SK-N-SH (cell line): ENCODE data around the gene PLK2. TPM values are rescaled to one million over a fixed set of nuclear protein-coding genes. Genes with fewer than 3 reads are reported as not detected.

Source experiments
- CTCF ChIA-PET: fragments of 300-600, 350-600 bp; formaldehyde crosslinking; extraction: SDS; loops from one replicate; lab custom pipeline; 2021; lab: Yijun Ruan, JAX
- POLR2A ChIA-PET: fragments of 350-600 bp; sonication (Branson Sonifier 250); formaldehyde crosslinking; extraction: SDS; loops from one replicate; lab custom pipeline; 2020; ENCODE audit warnings: antibody characterized with exemption, inconsistent platforms; lab: Yijun Ruan, JAX
- DNase-seq: peaks from one replicate; pipeline ENCODE4 v3.0.0; 2012
- H2AFZ ChIP-seq: fragments of 200-600 bp; sonication (generic); 2 replicates; pipeline ENCODE4 v1.8.1; 2016; ENCODE audit warnings: antibody characterized with exemption, mild to moderate bottlenecking, low read depth
- H3F3A ChIP-seq: fragments of 200-600 bp; sonication (generic); replicated peaks from 2 replicates; pipeline ENCODE3; 2016; ENCODE audit warnings: antibody characterized with exemption, mild to moderate bottlenecking; ENCODE audit not compliant: insufficient read depth
- H3K27ac ChIP-seq, 2 experiments: fragments of 200-500 bp in 1 of 2; fragments of 200-600 bp in 1 of 2; sonication (Bioruptor generic) in 1 of 2; sonication (generic), shearing (Covaris generic) in 1 of 2; 2 replicates each; pipeline versions ENCODE4 v1.5.1 to v1.6.1; 2014 to 2016; ENCODE audit warnings: low read depth in 2 of 2, inconsistent platforms in 1 of 2, low read length in 1 of 2, mild to moderate bottlenecking in 1 of 2, mixed read lengths in 1 of 2
- H3K27me3 ChIP-seq: fragments of 200-600 bp; sonication (generic), shearing (Covaris generic); 2 replicates; pipeline ENCODE4 v1.6.1; 2016; ENCODE audit warnings: mixed run types; ENCODE audit not compliant: insufficient read depth
- H3K36me3 ChIP-seq, 2 experiments: fragments of 200-500 bp in 1 of 2; fragments of 200-600 bp in 1 of 2; sonication (Bioruptor generic) in 1 of 2; sonication (generic) in 1 of 2; replicated peaks in 1 of 2; 2 replicates each; pipeline versions ENCODE3 to v1.5.1; 2014 to 2016; ENCODE audit warnings: low read length in 1 of 2, mild to moderate bottlenecking in 1 of 2; ENCODE audit not compliant: insufficient read depth in 2 of 2, control insufficient read depth in 1 of 2
- H3K4me1 ChIP-seq, 2 experiments: fragments of 200-500 bp in 1 of 2; fragments of 200-600 bp in 1 of 2; sonication (Bioruptor generic) in 1 of 2; sonication (generic), shearing (Covaris generic) in 1 of 2; 2 replicates each; pipeline versions ENCODE4 v1.5.1 to v1.6.1; 2014 to 2016; ENCODE audit warnings: low read depth in 1 of 2, low read length in 1 of 2, mixed run types in 1 of 2; ENCODE audit not compliant: insufficient read depth in 2 of 2, control insufficient read depth in 1 of 2
- H3K4me2 ChIP-seq: fragments of 200-600 bp; sonication (generic), shearing (Covaris generic); 2 replicates; pipeline ENCODE4 v1.6.1; 2017; ENCODE audit warnings: mixed run types
- H3K4me3 ChIP-seq, 2 experiments: fragments of 200-500 bp in 1 of 2; fragments of 200-600 bp in 1 of 2; sonication (Bioruptor generic) in 1 of 2; sonication (generic), shearing (Covaris generic) in 1 of 2; 2 replicates each; pipeline versions ENCODE4 v1.5.1 to v1.8.1; 2014 to 2016; ENCODE audit warnings: low read depth in 2 of 2, inconsistent platforms in 1 of 2, low read length in 1 of 2, mild to moderate bottlenecking in 1 of 2, mixed read lengths in 1 of 2, moderate library complexity in 1 of 2
- H3K79me2 ChIP-seq: fragments of 200-600 bp; sonication (generic); 2 replicates; pipeline ENCODE4 v1.8.1; 2017; ENCODE audit warnings: mild to moderate bottlenecking; ENCODE audit not compliant: insufficient read depth
- H3K9ac ChIP-seq: fragments of 200-600 bp; sonication (generic); 2 replicates; pipeline ENCODE4 v1.6.1; 2017; ENCODE audit warnings: mixed run types
- H3K9me2 ChIP-seq: fragments of 200-600 bp; sonication (generic); 2 replicates; pipeline ENCODE4 v1.6.1; 2017; ENCODE audit warnings: mixed run types
- H3K9me3 ChIP-seq: fragments of 200-600 bp; sonication (generic); 2 replicates; pipeline ENCODE4 v1.6.1; 2017; ENCODE audit warnings: mixed run types, mild to moderate bottlenecking, moderate library complexity
- H4K20me1 ChIP-seq: fragments of 200-600 bp; sonication (generic); 2 replicates; pipeline ENCODE4 v1.6.1; 2017; ENCODE audit warnings: mild to moderate bottlenecking, mixed run types; ENCODE audit not compliant: insufficient read depth
- ELF1 ChIP-seq: IDR thresholded peaks from 2 replicates; pipeline ENCODE4 v1.4.0; 2012
- GATA2 ChIP-seq: sonication (generic); formaldehyde crosslinking; IDR thresholded peaks from 2 replicates; pipeline ENCODE4 v1.5.0; 2020; ENCODE audit warnings: mild to moderate bottlenecking, missing genetic modification reagents
- JUND ChIP-seq: IDR thresholded peaks from 2 replicates; pipeline ENCODE4 v1.4.0; 2012
- NFIC ChIP-seq: IDR thresholded peaks from 2 replicates; pipeline ENCODE4 v1.4.0; 2012; ENCODE audit warnings: borderline replicate concordance
- RAD21 ChIP-seq: IDR thresholded peaks from 2 replicates; pipeline ENCODE4 v1.6.1; 2012; ENCODE audit warnings: mild to moderate bottlenecking, low read length
- RCOR1 ChIP-seq: fragments of 150-350 bp; IDR thresholded peaks from 2 replicates; pipeline ENCODE4 v1.6.1; 2017; ENCODE audit warnings: antibody characterized with exemption, low read length
- RXRA ChIP-seq: IDR thresholded peaks from 2 replicates; pipeline ENCODE4 v1.4.0; 2012; ENCODE audit warnings: low read depth, mild to moderate bottlenecking, borderline replicate concordance
- TAF1 ChIP-seq: IDR thresholded peaks from 2 replicates; pipeline ENCODE4 v1.6.1; 2012; ENCODE audit warnings: low read depth, mild to moderate bottlenecking, low read length, moderate library complexity, borderline replicate concordance
- TCF12 ChIP-seq: IDR thresholded peaks from 2 replicates; pipeline ENCODE4 v1.4.0; 2012
- TEAD4 ChIP-seq: IDR thresholded peaks from 2 replicates; pipeline ENCODE4 v1.4.0; 2012; ENCODE audit warnings: mild to moderate bottlenecking, borderline replicate concordance; ENCODE audit not compliant: insufficient read depth
- WGBS: methylation state at CpG from one replicate; pipeline ENCODE4 v1.1.6; 2017; ENCODE audit warnings: low lambda C conversion rate; 5-methylcytosine and 5-hydroxymethylcytosine counted together
- polyA plus RNA-seq, 3 experiments: library from polyadenylated mRNA; depleted of rRNA; stranded (reverse); fragments of >200 nt; gene quantifications; 2 replicates each; pipeline ENCODE4 v1.2.3, GENCODE V29; 2012
- TF ChIP-seq, protein P1 (sequence below): IDR thresholded peaks from 2 replicates; pipeline ENCODE4 v1.6.1; 2012; ENCODE audit warnings: mild to moderate bottlenecking, low read depth, low read length, moderate library complexity
- TF ChIP-seq, protein P2 (sequence below): IDR thresholded peaks from 2 replicates; pipeline ENCODE4 v1.4.0; 2012; ENCODE audit warnings: low read depth, borderline replicate concordance
- TF ChIP-seq, protein P3 (sequence below): fragments of 150-350 bp; IDR thresholded peaks from 2 replicates; pipeline ENCODE4 v1.6.1; 2016; ENCODE audit warnings: mild to moderate bottlenecking, low read depth, low read length
- TF ChIP-seq, protein P4 (sequence below): fragments of 200-600 bp; sonication (generic); IDR thresholded peaks from 2 replicates; pipeline ENCODE4 v1.6.1; 2017; ENCODE audit warnings: antibody characterized with exemption, mild to moderate bottlenecking, moderate library complexity
- TF ChIP-seq, protein P5 (sequence below): fragments of 150-350 bp; IDR thresholded peaks from 2 replicates; pipeline ENCODE4 v1.6.1; 2017; ENCODE audit warnings: antibody characterized with exemption, low read length, low read depth, borderline replicate concordance
- TF ChIP-seq, protein P6 (sequence below): IDR thresholded peaks from 2 replicates; pipeline ENCODE4 v1.4.0; 2012; ENCODE audit warnings: low read depth
- TF ChIP-seq, protein P7 (sequence below): IDR thresholded peaks from 2 replicates; pipeline ENCODE4; 2012

The PLK2 gene
- polyA plus RNA-seq, 1 of the 3 experiments (the other 2 are of a cell fraction), result 157 TPM

DNA sequence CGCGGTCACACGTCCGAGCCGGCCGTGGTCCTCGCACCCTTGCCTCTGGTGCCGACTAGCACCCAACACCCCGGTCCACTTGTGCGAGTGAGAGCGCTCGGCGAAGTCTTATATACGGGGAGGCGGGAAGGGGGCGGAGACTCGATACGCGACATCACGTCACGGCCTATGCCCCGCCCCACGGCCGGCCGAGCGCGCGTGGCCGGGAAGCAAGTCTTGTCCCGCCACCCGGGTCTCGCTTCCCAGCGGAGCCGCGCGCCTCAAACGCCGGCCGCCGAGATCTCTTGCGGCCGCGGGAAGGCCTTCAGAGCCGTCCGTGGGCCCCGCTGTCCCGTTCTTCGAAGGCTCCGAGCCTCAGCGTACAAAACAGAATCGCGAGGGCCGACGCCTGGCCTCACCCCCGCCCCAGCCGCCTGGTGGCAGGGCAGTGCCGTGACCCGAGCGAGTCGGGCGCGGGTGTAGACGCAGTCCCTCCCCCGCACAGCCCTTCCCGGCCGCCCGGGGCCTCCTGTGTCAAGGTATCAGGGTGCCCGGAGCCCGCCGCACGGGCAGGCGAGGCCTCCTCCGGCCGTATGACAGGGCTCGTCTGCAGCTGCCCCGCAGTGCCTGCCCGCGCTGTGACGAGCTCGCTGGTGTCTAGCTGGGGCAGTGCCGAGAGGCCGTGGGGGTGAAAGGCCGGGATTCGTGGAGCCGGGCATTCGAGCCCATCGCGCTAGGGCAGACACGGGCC is at the start of gene PLK2 (continued):
- TF ChIP-seq, protein P1, sequence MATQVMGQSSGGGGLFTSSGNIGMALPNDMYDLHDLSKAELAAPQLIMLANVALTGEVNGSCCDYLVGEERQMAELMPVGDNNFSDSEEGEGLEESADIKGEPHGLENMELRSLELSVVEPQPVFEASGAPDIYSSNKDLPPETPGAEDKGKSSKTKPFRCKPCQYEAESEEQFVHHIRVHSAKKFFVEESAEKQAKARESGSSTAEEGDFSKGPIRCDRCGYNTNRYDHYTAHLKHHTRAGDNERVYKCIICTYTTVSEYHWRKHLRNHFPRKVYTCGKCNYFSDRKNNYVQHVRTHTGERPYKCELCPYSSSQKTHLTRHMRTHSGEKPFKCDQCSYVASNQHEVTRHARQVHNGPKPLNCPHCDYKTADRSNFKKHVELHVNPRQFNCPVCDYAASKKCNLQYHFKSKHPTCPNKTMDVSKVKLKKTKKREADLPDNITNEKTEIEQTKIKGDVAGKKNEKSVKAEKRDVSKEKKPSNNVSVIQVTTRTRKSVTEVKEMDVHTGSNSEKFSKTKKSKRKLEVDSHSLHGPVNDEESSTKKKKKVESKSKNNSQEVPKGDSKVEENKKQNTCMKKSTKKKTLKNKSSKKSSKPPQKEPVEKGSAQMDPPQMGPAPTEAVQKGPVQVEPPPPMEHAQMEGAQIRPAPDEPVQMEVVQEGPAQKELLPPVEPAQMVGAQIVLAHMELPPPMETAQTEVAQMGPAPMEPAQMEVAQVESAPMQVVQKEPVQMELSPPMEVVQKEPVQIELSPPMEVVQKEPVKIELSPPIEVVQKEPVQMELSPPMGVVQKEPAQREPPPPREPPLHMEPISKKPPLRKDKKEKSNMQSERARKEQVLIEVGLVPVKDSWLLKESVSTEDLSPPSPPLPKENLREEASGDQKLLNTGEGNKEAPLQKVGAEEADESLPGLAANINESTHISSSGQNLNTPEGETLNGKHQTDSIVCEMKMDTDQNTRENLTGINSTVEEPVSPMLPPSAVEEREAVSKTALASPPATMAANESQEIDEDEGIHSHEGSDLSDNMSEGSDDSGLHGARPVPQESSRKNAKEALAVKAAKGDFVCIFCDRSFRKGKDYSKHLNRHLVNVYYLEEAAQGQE, result peak; percentile 82
- no peak for TF ChIP-seq ELF1
- TF ChIP-seq TCF12, result no peak
- TF ChIP-seq RAD21, result peak; percentile 40
- TF ChIP-seq, all 33 proteins: peak for 10

DNA sequence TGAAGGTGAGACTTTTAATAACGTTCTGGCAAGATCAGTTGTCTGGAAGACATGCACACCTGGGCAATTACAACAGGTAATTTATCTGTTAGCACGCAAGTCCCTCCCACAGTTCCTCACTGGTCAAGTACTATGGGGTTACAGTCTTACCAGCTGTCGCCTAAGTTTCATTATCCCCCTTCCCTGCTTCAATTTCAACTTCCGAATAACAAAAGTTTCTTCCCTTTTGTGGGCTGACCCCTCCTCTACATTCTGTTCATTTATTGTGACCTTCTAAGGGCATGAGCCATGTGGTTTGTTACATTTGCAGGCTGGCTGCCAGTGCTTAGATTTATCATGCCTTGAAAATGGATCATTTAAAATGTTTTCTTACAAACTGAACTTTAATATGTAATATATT is 47.8 kb upstream of the PLK2 start:
- Histone ChIP-seq H2AFZ (no peak overlapping the region), H4K20me1 (no peaks in the 10 kb centered on the region), H3K79me2 (no peaks in the 10 kb centered on the region), H3K4me2 (no peak overlapping the region), H3K27me3 (no peaks in the 10 kb centered on the region; the same call in 1 of the 2 replicates), H3K9me3 (no peaks in the 10 kb centered on the region), H3K9ac (no peak overlapping the region), H3K36me3 (no peaks in the 10 kb centered on the region), H3F3A (no peaks in the 10 kb centered on the region), H3K4me1 (no peaks in the 10 kb centered on the region), H3K9me2 (no peaks in the 10 kb centered on the region), H3K4me3 (no peak overlapping the region), H3K27ac (no peak overlapping the region)
- DNase-seq, result no peak
- ChIA-PET POLR2A (no interaction called here), CTCF (interaction anchor here (0.6 to 1.4 kb wide), 2 partner anchors 9 to 40 kb away, joined by 3 to 11 read pairs; no protein-coding TSS in a partner anchor)
- WGBS, result 36% methylated on average over 4 of the region's 4 CpGs
- TF ChIP-seq, protein P2, sequence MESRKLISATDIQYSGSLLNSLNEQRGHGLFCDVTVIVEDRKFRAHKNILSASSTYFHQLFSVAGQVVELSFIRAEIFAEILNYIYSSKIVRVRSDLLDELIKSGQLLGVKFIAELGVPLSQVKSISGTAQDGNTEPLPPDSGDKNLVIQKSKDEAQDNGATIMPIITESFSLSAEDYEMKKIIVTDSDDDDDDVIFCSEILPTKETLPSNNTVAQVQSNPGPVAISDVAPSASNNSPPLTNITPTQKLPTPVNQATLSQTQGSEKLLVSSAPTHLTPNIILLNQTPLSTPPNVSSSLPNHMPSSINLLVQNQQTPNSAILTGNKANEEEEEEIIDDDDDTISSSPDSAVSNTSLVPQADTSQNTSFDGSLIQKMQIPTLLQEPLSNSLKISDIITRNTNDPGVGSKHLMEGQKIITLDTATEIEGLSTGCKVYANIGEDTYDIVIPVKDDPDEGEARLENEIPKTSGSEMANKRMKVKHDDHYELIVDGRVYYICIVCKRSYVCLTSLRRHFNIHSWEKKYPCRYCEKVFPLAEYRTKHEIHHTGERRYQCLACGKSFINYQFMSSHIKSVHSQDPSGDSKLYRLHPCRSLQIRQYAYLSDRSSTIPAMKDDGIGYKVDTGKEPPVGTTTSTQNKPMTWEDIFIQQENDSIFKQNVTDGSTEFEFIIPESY, result no peak
- TF ChIP-seq RAD21 (no peak), ELF1 (no peak), TCF12 (no peak), NFIC (no peak), TAF1 (no peak), RXRA (no peak), RCOR1 (no peak), GATA2 (CRISPR knock-in tag) (no peak), JUND (no peak), TEAD4 (no peak)
- TF ChIP-seq, protein P3, sequence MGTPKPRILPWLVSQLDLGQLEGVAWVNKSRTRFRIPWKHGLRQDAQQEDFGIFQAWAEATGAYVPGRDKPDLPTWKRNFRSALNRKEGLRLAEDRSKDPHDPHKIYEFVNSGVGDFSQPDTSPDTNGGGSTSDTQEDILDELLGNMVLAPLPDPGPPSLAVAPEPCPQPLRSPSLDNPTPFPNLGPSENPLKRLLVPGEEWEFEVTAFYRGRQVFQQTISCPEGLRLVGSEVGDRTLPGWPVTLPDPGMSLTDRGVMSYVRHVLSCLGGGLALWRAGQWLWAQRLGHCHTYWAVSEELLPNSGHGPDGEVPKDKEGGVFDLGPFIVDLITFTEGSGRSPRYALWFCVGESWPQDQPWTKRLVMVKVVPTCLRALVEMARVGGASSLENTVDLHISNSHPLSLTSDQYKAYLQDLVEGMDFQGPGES, result no peak
- TF ChIP-seq, protein P4, sequence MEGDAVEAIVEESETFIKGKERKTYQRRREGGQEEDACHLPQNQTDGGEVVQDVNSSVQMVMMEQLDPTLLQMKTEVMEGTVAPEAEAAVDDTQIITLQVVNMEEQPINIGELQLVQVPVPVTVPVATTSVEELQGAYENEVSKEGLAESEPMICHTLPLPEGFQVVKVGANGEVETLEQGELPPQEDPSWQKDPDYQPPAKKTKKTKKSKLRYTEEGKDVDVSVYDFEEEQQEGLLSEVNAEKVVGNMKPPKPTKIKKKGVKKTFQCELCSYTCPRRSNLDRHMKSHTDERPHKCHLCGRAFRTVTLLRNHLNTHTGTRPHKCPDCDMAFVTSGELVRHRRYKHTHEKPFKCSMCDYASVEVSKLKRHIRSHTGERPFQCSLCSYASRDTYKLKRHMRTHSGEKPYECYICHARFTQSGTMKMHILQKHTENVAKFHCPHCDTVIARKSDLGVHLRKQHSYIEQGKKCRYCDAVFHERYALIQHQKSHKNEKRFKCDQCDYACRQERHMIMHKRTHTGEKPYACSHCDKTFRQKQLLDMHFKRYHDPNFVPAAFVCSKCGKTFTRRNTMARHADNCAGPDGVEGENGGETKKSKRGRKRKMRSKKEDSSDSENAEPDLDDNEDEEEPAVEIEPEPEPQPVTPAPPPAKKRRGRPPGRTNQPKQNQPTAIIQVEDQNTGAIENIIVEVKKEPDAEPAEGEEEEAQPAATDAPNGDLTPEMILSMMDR, result no peak
- TF ChIP-seq, protein P5, sequence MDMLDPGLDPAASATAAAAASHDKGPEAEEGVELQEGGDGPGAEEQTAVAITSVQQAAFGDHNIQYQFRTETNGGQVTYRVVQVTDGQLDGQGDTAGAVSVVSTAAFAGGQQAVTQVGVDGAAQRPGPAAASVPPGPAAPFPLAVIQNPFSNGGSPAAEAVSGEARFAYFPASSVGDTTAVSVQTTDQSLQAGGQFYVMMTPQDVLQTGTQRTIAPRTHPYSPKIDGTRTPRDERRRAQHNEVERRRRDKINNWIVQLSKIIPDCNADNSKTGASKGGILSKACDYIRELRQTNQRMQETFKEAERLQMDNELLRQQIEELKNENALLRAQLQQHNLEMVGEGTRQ, result no peak
- TF ChIP-seq, protein P6, sequence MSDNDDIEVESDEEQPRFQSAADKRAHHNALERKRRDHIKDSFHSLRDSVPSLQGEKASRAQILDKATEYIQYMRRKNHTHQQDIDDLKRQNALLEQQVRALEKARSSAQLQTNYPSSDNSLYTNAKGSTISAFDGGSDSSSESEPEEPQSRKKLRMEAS, result no peak
- TF ChIP-seq, protein P7, sequence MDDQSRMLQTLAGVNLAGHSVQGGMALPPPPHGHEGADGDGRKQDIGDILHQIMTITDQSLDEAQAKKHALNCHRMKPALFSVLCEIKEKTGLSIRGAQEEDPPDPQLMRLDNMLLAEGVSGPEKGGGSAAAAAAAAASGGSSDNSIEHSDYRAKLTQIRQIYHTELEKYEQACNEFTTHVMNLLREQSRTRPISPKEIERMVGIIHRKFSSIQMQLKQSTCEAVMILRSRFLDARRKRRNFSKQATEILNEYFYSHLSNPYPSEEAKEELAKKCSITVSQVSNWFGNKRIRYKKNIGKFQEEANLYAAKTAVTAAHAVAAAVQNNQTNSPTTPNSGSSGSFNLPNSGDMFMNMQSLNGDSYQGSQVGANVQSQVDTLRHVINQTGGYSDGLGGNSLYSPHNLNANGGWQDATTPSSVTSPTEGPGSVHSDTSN, result no peak
